HEK293T (cell line): ENCODE measurements around the gene CAT.

Experiments used
- CTCF ChIA-PET: fragments of 350-600 bp; formaldehyde crosslinking; extraction: SDS; loops from one replicate; lab custom pipeline; 2021; ENCODE audit warnings: antibody characterized with exemption, inconsistent platforms; lab: Yijun Ruan, JAX
- POLR2A ChIA-PET: fragments of 350-600 bp; formaldehyde crosslinking; extraction: SDS; loops from one replicate; lab custom pipeline; 2020; ENCODE audit warnings: antibody characterized with exemption, inconsistent platforms; lab: Yijun Ruan, JAX
- DNase-seq: peaks from one replicate; pipeline ENCODE4 v3.0.0; 2012; ENCODE audit warnings: mixed read lengths; ENCODE audit errors: extremely low spot score
- ARNT ChIP-seq: fragments of 450-650 bp; IDR thresholded peaks from 2 replicates; pipeline ENCODE4 v1.6.1; 2017; ENCODE audit warnings: mild to moderate bottlenecking
- BHLHE40 ChIP-seq: fragments of 450-650 bp; IDR thresholded peaks from 2 replicates; pipeline ENCODE4 v1.6.1; 2016; ENCODE audit warnings: mild to moderate bottlenecking, moderate library complexity, borderline replicate concordance
- CTBP1 ChIP-seq: fragments of 450-650 bp; IDR thresholded peaks from 2 replicates; pipeline ENCODE4 v1.6.1; 2016; ENCODE audit warnings: borderline replicate concordance
- ELF4 ChIP-seq: fragments of 450-650 bp; IDR thresholded peaks from 2 replicates; pipeline ENCODE4 v1.6.1; 2017; ENCODE audit warnings: antibody characterized with exemption
- FOXA1 ChIP-seq: fragments of 450-650 bp; IDR thresholded peaks from 2 replicates; pipeline ENCODE4 v1.6.1; 2016; ENCODE audit warnings: mild to moderate bottlenecking
- FOXK2 ChIP-seq: fragments of 450-650 bp; IDR thresholded peaks from 2 replicates; pipeline ENCODE4 v1.6.1; 2016; ENCODE audit warnings: mild to moderate bottlenecking
- FOXM1 ChIP-seq: fragments of 450-650 bp; IDR thresholded peaks from 2 replicates; pipeline ENCODE4 v1.6.1; 2017; ENCODE audit warnings: mild to moderate bottlenecking, borderline replicate concordance
- HDGF ChIP-seq: fragments of 450-650 bp; IDR thresholded peaks from 2 replicates; pipeline ENCODE4 v1.6.1; 2017; ENCODE audit warnings: antibody characterized with exemption, borderline replicate concordance
- L3MBTL2 ChIP-seq: fragments of 450-650 bp; conservative IDR thresholded peaks from 2 replicates; pipeline ENCODE4 v1.6.1; 2016; ENCODE audit warnings: mild to moderate bottlenecking
- LEF1 ChIP-seq: fragments of 450-650 bp; IDR thresholded peaks from 2 replicates; pipeline ENCODE4 v1.6.1; 2017; ENCODE audit warnings: mild to moderate bottlenecking, borderline replicate concordance
- NFRKB ChIP-seq: fragments of 450-650 bp; IDR thresholded peaks from 2 replicates; pipeline ENCODE4 v1.6.1; 2016; ENCODE audit warnings: mild to moderate bottlenecking, moderate library complexity
- PKNOX1 ChIP-seq: fragments of 450-650 bp; IDR thresholded peaks from 2 replicates; pipeline ENCODE4 v1.6.1; 2016
- SP1 ChIP-seq: fragments of 450-650 bp; IDR thresholded peaks from 2 replicates; pipeline ENCODE4 v1.6.1; 2017
- SUZ12 ChIP-seq: fragments of 450-650 bp; IDR thresholded peaks from 2 replicates; pipeline ENCODE4 v1.6.1; 2016; ENCODE audit warnings: mild to moderate bottlenecking
- TARDBP ChIP-seq: fragments of 450-650 bp; IDR thresholded peaks from 2 replicates; pipeline ENCODE4 v1.6.1; 2016
- ZNF384 ChIP-seq: fragments of 450-650 bp; IDR thresholded peaks from 2 replicates; pipeline ENCODE4 v1.6.1; 2016

CAT gene

GRCh38 chr11:34448223-34448994 lies 9.7 kb downstream of the CAT start:
- POLR2A ChIA-PET: interaction anchor here (1.6 kb wide), 1 partner anchor 10 kb away, joined by 5 read pairs; no protein-coding TSS in a partner anchor
- no peak for DNase-seq
- TF ChIP-seq FOXK2 (no peak), FOXA1 (no peak), BHLHE40 (no peak), LEF1 (no peak), FOXM1 (no peak), L3MBTL2 (no peak), CTBP1 (no peak), ZNF384 (no peak), ELF4 (no peak), HDGF (no peak), PKNOX1 (no peak), SP1 (no peak), ARNT (no peak)
- CTCF ChIA-PET: no interaction called here

GRCh38 chr11:34449013-34449412 lies 10.3 kb downstream of the CAT start:
- CTCF ChIA-PET: no interaction called here
- no peak for DNase-seq
- POLR2A ChIA-PET: no interaction called here
- TF ChIP-seq FOXA1: no peak
- TF ChIP-seq ZNF384: no peak
- no peak for TF ChIP-seq L3MBTL2
- TF ChIP-seq BHLHE40: no peak
- TF ChIP-seq SP1: no peak
- TF ChIP-seq LEF1: no peak
- TF ChIP-seq FOXM1: no peak
- no peak for TF ChIP-seq PKNOX1
- no peak for TF ChIP-seq ELF4

- ChIA-PET POLR2A (no interaction called here), CTCF (no interaction called here)
- DNase-seq: no peak
- TF ChIP-seq FOXM1 (no peak), ARNT (no peak), TARDBP (no peak), ELF4 (no peak), FOXK2 (no peak), HDGF (no peak), SUZ12 (no peak), LEF1 (no peak), CTBP1 (no peak), L3MBTL2 (no peak)
Observed at GRCh38 chr11:34451053-34451452, 12.3 kb downstream of the CAT start.

GRCh38 chr11:34454308-34455032 lies 15.7 kb downstream of the CAT start:
- no peak for TF ChIP-seq LEF1
- TF ChIP-seq CTBP1: no peak
- TF ChIP-seq FOXA1: no peak
- no peak for TF ChIP-seq ZNF384
- TF ChIP-seq L3MBTL2: no peak
- TF ChIP-seq NFRKB: no peak
- no peak for TF ChIP-seq SP1
- TF ChIP-seq PKNOX1: no peak
- TF ChIP-seq ELF4: no peak
- ChIA-PET CTCF (no interaction called here), POLR2A (no interaction called here)
- DNase-seq: no peak

GRCh38 chr11:34457607-34458006 lies 18.9 kb downstream of the CAT start:
- ChIA-PET POLR2A (no interaction called here), CTCF (no interaction called here)
- DNase-seq: no peak
- no peak for TF ChIP-seq FOXM1
- no peak for TF ChIP-seq TARDBP
- TF ChIP-seq FOXA1: no peak
- no peak for TF ChIP-seq ELF4
- no peak for TF ChIP-seq FOXK2
- no peak for TF ChIP-seq SUZ12
- TF ChIP-seq ZNF384: no peak
- no peak for TF ChIP-seq LEF1
- TF ChIP-seq L3MBTL2: no peak
- no peak for TF ChIP-seq ARNT
- TF ChIP-seq BHLHE40: no peak
- no peak for TF ChIP-seq SP1

GRCh38 chr11:34458525-34458924 lies 19.8 kb downstream of the CAT start:
- no peak for DNase-seq
- no peak for TF ChIP-seq HDGF
- TF ChIP-seq FOXM1: no peak
- TF ChIP-seq CTBP1: no peak
- POLR2A ChIA-PET: no interaction called here
- CTCF ChIA-PET: no interaction called here
